ENCODE measurements around the gene MGME1.

DNA sequence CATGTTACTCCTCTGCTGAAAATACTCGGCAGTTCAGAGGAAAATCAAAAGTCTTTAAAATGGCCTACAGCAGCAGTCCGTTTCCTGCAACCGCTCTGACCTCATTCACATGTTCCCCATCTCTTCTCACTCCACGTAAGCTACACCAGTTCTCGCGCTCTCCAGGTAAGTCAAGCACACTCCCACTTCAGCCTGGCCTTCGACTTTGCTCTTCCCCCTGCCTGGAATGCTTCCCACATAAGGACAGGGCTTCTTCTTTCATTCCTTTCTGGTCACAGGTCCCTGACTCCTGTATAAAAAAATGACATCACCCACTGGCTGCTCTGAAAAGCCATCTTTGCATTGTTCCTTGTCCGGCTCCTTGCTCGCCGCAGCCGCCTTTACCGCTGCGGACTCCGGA, 42.7 kb downstream of the MGME1 start:
- TF ChIP-seq HDGF (IDR thresholded peaks at IDR 0.05; ENCODE audit: borderline replicate concordance) (no peak), FOXK2 (IDR thresholded peaks at IDR 0.05) (no peak), TARDBP (IDR thresholded peaks at IDR 0.05) (no peak), SUZ12 (IDR thresholded peaks at IDR 0.05) (no peak), FOXM1 (IDR thresholded peaks at IDR 0.05; ENCODE audit: borderline replicate concordance) (no peak), SP1 (IDR thresholded peaks at IDR 0.05) (no peak), BHLHE40 (IDR thresholded peaks at IDR 0.05; ENCODE audit: borderline replicate concordance) (no peak), ZNF384 (IDR thresholded peaks at IDR 0.05) (no peak), ELF4 (IDR thresholded peaks at IDR 0.05) (no peak)
